HEK293 (cell line): ENCODE data around the gene ERO1B.
A peak's percentile ranks its signal among the peaks of the same experiment; 100 is the strongest.
"Not testable (repeated sequence)": the region's sequence is repeated elsewhere in the genome, so short reads cannot be mapped to it uniquely, and the experiment has no call there.

ENCODE experiments used
- CTCF ChIA-PET: fragments of 350-600 bp; formaldehyde crosslinking; extraction: SDS; loops from one replicate; lab custom pipeline; 2021; ENCODE audit warnings: antibody characterized with exemption; lab: Yijun Ruan, JAX
- POLR2A ChIA-PET: fragments of 300-600 bp; formaldehyde crosslinking; extraction: SDS; loops from one replicate; lab custom pipeline; 2020; ENCODE audit warnings: antibody characterized with exemption, inconsistent platforms; lab: Yijun Ruan, JAX
- H3K27ac ChIP-seq: fragments of 200-500 bp; sonication (Bioruptor generic); 2 replicates; pipeline ENCODE4 v1.5.1; 2014; ENCODE audit warnings: low read depth, low read length, control low read depth, inconsistent platforms; ENCODE audit errors: extremely low read depth
- H3K36me3 ChIP-seq, 2 experiments: fragments of 200-500 bp in 1 of 2; sonication (Bioruptor generic) in 1 of 2; 1 replicate in 1 of 2; 2 replicates in 1 of 2; pipeline ENCODE4 v1.5.1; 2014 to 2017; ENCODE audit warnings: inconsistent platforms in 2 of 2, low read length in 2 of 2; ENCODE audit not compliant: control insufficient read depth in 2 of 2, insufficient read depth in 1 of 2
- H3K4me1 ChIP-seq: fragments of 200-500 bp; sonication (Bioruptor generic); 2 replicates; pipeline ENCODE4 v1.5.1; 2014; ENCODE audit warnings: mild to moderate bottlenecking, low read length, inconsistent platforms; ENCODE audit not compliant: control insufficient read depth, insufficient read depth
- H3K4me3 ChIP-seq: 2 replicates; pipeline ENCODE4 v1.5.1; 2011; ENCODE audit warnings: low read depth, mild to moderate bottlenecking, control low read depth, low read length, moderate library complexity
- H3K9me3 ChIP-seq: fragments of 200-500 bp; sonication (Bioruptor generic); 2 replicates; pipeline ENCODE4 v1.5.1; 2014; ENCODE audit warnings: low read depth, low read length, inconsistent platforms; ENCODE audit not compliant: control insufficient read depth, insufficient read depth
- BCL11B ChIP-seq: fragments of 450-650 bp; formaldehyde crosslinking; IDR thresholded peaks from 2 replicates; pipeline ENCODE4 v1.5.1; 2016; ENCODE audit warnings: low read depth, missing biosample characterization, missing genetic modification characterization
- KLF9 ChIP-seq: fragments of 450-650 bp; formaldehyde crosslinking; IDR thresholded peaks from 2 replicates; pipeline ENCODE4 v1.5.1; 2016; ENCODE audit warnings: missing biosample characterization, missing genetic modification characterization, low read depth
- PRDM2 ChIP-seq: fragments of 450-650 bp; formaldehyde crosslinking; IDR thresholded peaks from 2 replicates; pipeline ENCODE4 v1.5.1; 2016; ENCODE audit warnings: missing biosample characterization, missing genetic modification characterization, borderline replicate concordance
- PRDM6 ChIP-seq: fragments of 450-650 bp; formaldehyde crosslinking; IDR thresholded peaks from 2 replicates; pipeline ENCODE4 v1.5.1; 2017; ENCODE audit warnings: missing biosample characterization, missing genetic modification characterization
- SETDB1 ChIP-seq: IDR thresholded peaks from one replicate; pipeline ENCODE4 v1.6.1; 2017; ENCODE audit warnings: mild to moderate bottlenecking, low read length, moderate library complexity, mixed read lengths; ENCODE audit not compliant: insufficient read length
- ZBTB11 ChIP-seq: fragments of 450-650 bp; formaldehyde crosslinking; conservative IDR thresholded peaks from 2 replicates; pipeline ENCODE4 v1.5.1; 2016; ENCODE audit warnings: low read depth, missing biosample characterization, missing genetic modification characterization
- ZBTB48 ChIP-seq: fragments of 450-650 bp; formaldehyde crosslinking; IDR thresholded peaks from 2 replicates; pipeline ENCODE4 v1.5.1; 2016; ENCODE audit warnings: missing biosample characterization, missing genetic modification characterization
- ZNF140 ChIP-seq: fragments of 450-650 bp; formaldehyde crosslinking; IDR thresholded peaks from 2 replicates; pipeline ENCODE4 v1.5.1; 2016; ENCODE audit warnings: missing biosample characterization, missing genetic modification characterization
- ZNF292 ChIP-seq: fragments of 450-650 bp; formaldehyde crosslinking; IDR thresholded peaks from 2 replicates; pipeline ENCODE4 v1.5.1; 2016; ENCODE audit warnings: low read depth, missing biosample characterization, missing genetic modification characterization, borderline replicate concordance
- ZNF302 ChIP-seq: fragments of 450-650 bp; formaldehyde crosslinking; IDR thresholded peaks from 2 replicates; pipeline ENCODE4 v1.5.1; 2016; ENCODE audit warnings: missing biosample characterization, missing genetic modification characterization, low read depth
- ZNF426 ChIP-seq: fragments of 450-650 bp; formaldehyde crosslinking; IDR thresholded peaks from 2 replicates; pipeline ENCODE4 v1.5.1; 2017; ENCODE audit warnings: missing biosample characterization, missing genetic modification characterization, mild to moderate bottlenecking, inconsistent platforms, moderate library complexity
- ZNF510 ChIP-seq: fragments of 450-650 bp; formaldehyde crosslinking; IDR thresholded peaks from 2 replicates; pipeline ENCODE4 v1.5.1; 2018; ENCODE audit warnings: mild to moderate bottlenecking, missing genetic modification characterization, missing biosample characterization; ENCODE audit not compliant: insufficient replicate concordance
- ZNF513 ChIP-seq: fragments of 450-650 bp; IDR thresholded peaks from 2 replicates; pipeline ENCODE4 v1.5.1; 2018; ENCODE audit warnings: missing biosample characterization, missing genetic modification characterization
- ZNF560 ChIP-seq: fragments of 450-650 bp; formaldehyde crosslinking; IDR thresholded peaks from 2 replicates; pipeline ENCODE4 v1.5.1; 2017; ENCODE audit warnings: missing biosample characterization, missing genetic modification characterization, borderline replicate concordance
- ZNF664 ChIP-seq: fragments of 450-650 bp; formaldehyde crosslinking; IDR thresholded peaks from 2 replicates; pipeline ENCODE4 v1.5.1; 2016; ENCODE audit warnings: missing biosample characterization, missing genetic modification characterization
- ZNF777 ChIP-seq: fragments of 450-650 bp; formaldehyde crosslinking; IDR thresholded peaks from 2 replicates; pipeline ENCODE4 v1.5.1; 2017; ENCODE audit warnings: missing biosample characterization, missing genetic modification characterization, borderline replicate concordance

ERO1B gene

GRCh38 chr1:236200925-236201324 is 80.8 kb downstream of the ERO1B start (continued):
- no peak for TF ChIP-seq ZNF513
- no peak for TF ChIP-seq ZBTB11
- no peak for TF ChIP-seq ZNF302 (tag by site-specific recombination)
- no peak for TF ChIP-seq KLF9 (tag by site-specific recombination)
- TF ChIP-seq ZNF560 (tag by site-specific recombination), result no peak
- peak; percentile 95 for TF ChIP-seq SETDB1
- TF ChIP-seq ZNF777 (tag by site-specific recombination), result no peak
- no peak for TF ChIP-seq BCL11B (tag by site-specific recombination)
- peak; percentile 65 for TF ChIP-seq ZNF510
- TF ChIP-seq ZNF292, result no peak
- TF ChIP-seq PRDM2, result no peak
- TF ChIP-seq ZNF664 (tag by site-specific recombination), result no peak
- no peak for TF ChIP-seq ZBTB48 (tag by site-specific recombination)
- TF ChIP-seq ZNF426 (tag by site-specific recombination), result no peak
- TF ChIP-seq PRDM6, result no peak

- peaks cover 0 to 11% of the 10 kb centered on the region in 2 experiments; a peak in 2 of 3 replicates for H3K36me3 ChIP-seq
- H3K27ac ChIP-seq, result no peak overlapping the region
- no peaks in the 10 kb centered on the region for H3K4me1 ChIP-seq
- ChIA-PET CTCF (interaction anchor here (0.6 kb wide), 1 partner anchor 12 kb away, joined by 3 read pairs; no protein-coding TSS in a partner anchor), POLR2A (no interaction called here)
- no peak overlapping the region for H3K4me3 ChIP-seq
- TF ChIP-seq ZNF140 (tag by site-specific recombination) (peak; percentile 75), ZNF302 (tag by site-specific recombination) (no peak)
- no peaks in the 10 kb centered on the region for H3K9me3 ChIP-seq
These were observed 88.6 kb downstream of the ERO1B start for GRCh38 chr1:236193184-236193583.

- CTCF ChIA-PET, result interaction anchor here (0.9 kb wide), 1 partner anchor 51 kb away, joined by 3 read pairs; no protein-coding TSS in a partner anchor
- H3K9me3 ChIP-seq, H3K4me1 ChIP-seq, H3K27ac ChIP-seq, H3K4me3 ChIP-seq, POLR2A ChIA-PET: not testable (repeated sequence)
- peaks cover 11 to 16% of the 10 kb centered on the region in 2 experiments for H3K36me3 ChIP-seq
These were observed 93.7 kb downstream of the ERO1B start for GRCh38 chr1:236188084-236188483.
